GM12865 (cell line): Measurements from ENCODE around the gene CBLN3.

ENCODE experiments used
- DNase-seq: peaks from one replicate; pipeline ENCODE4 v3.0.0; 2010; ENCODE audit warnings: low read depth
- H3K4me3 ChIP-seq: 2 replicates; pipeline ENCODE4 v1.5.1; 2011; ENCODE audit warnings: mild to moderate bottlenecking, low read depth, low read length, control low read depth
- CTCF ChIP-seq: IDR thresholded peaks from 2 replicates; pipeline ENCODE4 v1.5.1; 2011; ENCODE audit warnings: low read length, control low read depth, low read depth, inconsistent platforms; ENCODE audit not compliant: insufficient read depth; ENCODE audit errors: missing control alignments

CBLN3 gene

GRCh38 chr14:24415421-24416253 is 13.8 kb downstream of the CBLN3 start:
- no peak overlapping the region for H3K4me3 ChIP-seq
- DNase-seq, result no peak
- no peak for TF ChIP-seq CTCF

- TF ChIP-seq CTCF, result no peak
- no peak for DNase-seq
- H3K4me3 ChIP-seq, result no peak overlapping the region
Measured at GRCh38 chr14:24414732-24415420, 14.6 kb downstream of the CBLN3 start.

GRCh38 chr14:24414077-24414476 is 15.4 kb downstream of the CBLN3 start:
- no peak for DNase-seq
- no peak for TF ChIP-seq CTCF
- no peak overlapping the region for H3K4me3 ChIP-seq

GRCh38 chr14:24411443-24412389 is 17.8 kb downstream of the CBLN3 start:
- no peak overlapping the region for H3K4me3 ChIP-seq
- DNase-seq, result peak; percentile 62
- peak; percentile 58 for TF ChIP-seq CTCF

GRCh38 chr14:24409956-24410355 is 19.5 kb downstream of the CBLN3 start:
- DNase-seq, result no peak
- TF ChIP-seq CTCF, result no peak
- H3K4me3 ChIP-seq, result no peak overlapping the region

DNA sequence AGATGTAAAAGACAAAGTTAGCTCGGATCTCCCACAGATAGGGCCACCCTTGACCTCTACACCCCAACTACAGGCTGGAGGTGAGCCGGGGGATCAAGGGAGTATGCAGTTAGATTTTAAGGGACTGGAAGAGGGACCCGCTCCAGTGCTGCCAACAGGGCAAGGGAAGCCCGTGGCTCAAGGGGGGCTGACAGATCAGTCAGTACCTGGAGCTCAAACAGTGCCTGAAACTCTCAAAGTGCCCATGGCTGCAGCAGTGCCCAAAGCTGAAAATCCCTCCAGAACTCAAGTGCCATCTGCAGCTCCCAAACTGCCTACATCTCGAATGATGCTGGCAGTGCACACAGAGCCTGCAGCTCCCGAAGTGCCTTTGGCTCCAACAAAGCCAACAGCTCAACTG is 20.3 kb downstream of the CBLN3 start:
- no peak for TF ChIP-seq CTCF
- no peak overlapping the region for H3K4me3 ChIP-seq
- DNase-seq, result no peak
